HFF-Myc (cell line): Measurements from ENCODE around the gene ESRRB.
A peak's percentile ranks its signal among the peaks of the same experiment; 100 is the strongest.

Source experiments
- DNase-seq: peaks from one replicate; pipeline ENCODE4 v3.0.0-alpha.2; 2011; ENCODE audit warnings: low read depth; ENCODE audit errors: extremely low read depth
- H3K4me3 ChIP-seq: replicated peaks from 2 replicates; pipeline ENCODE4 v1.5.1; 2011; ENCODE audit warnings: low read depth, mild to moderate bottlenecking, control low read depth, low read length
- CTCF ChIP-seq: IDR thresholded peaks from 2 replicates; pipeline ENCODE4 v1.5.1; 2012; ENCODE audit warnings: mild to moderate bottlenecking, low read depth, low read length, control low read depth; ENCODE audit errors: missing control alignments

ESRRB gene

GRCh38 chr14:76497550-76498462, 121.9 kb downstream of the ESRRB start:
- no peak for DNase-seq
- TF ChIP-seq CTCF: peak; percentile 5
- H3K4me3 ChIP-seq: no peak overlapping the region

GRCh38 chr14:76498463-76498935, 122.6 kb downstream of the ESRRB start:
- no peak for TF ChIP-seq CTCF
- H3K4me3 ChIP-seq: no peak overlapping the region
- no peak for DNase-seq

- no peak overlapping the region for H3K4me3 ChIP-seq
- no peak for TF ChIP-seq CTCF
- DNase-seq: no peak
These were observed 123.0 kb downstream of the ESRRB start for GRCh38 chr14:76498976-76499375.

- no peak overlapping the region for H3K4me3 ChIP-seq
- no peak for TF ChIP-seq CTCF
- no peak for DNase-seq
These were observed 123.5 kb downstream of the ESRRB start for GRCh38 chr14:76499399-76499798.

GRCh38 chr14:76500011-76500410, 124.1 kb downstream of the ESRRB start:
- H3K4me3 ChIP-seq: no peak overlapping the region
- peak; percentile 12 for DNase-seq
- TF ChIP-seq CTCF: no peak

GRCh38 chr14:76500480-76500879, 124.5 kb downstream of the ESRRB start:
- no peak overlapping the region for H3K4me3 ChIP-seq
- TF ChIP-seq CTCF: no peak
- no peak for DNase-seq
